ENCODE results near the gene VSIG1. TPM values are rescaled to one million over a fixed set of nuclear protein-coding genes. Genes with fewer than 3 reads are reported as not detected.

Gene VSIG1
- total RNA-seq, 1 experiment from 2014 or later, result 0.07 TPM

DNA sequence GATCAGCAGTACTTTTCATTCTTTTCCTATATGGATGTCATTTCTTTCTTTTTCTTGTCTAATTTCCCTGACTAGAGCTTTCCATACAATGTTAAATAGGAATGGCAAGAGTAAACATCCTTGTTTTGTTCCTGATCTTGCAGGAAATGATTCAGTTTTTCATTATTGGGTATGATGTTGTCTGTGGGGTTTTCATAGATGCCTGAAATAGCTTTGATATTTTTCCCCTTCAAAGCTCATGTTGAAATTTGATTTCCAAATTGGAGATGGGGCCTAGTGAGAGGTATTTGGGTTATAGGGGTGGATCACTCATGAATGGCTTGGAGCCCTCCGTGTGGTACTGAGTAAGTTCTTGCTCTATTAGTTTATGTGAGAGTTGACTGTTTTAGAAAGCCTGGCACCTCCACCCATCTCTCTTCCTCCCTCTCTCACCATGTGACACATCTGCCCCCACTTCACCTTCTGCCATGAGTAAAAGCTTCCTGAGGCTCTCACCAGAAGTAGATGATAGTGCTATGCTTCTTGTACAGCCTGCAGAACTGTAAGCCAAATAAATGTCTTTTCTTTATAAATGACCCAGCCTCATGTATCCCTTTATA lies 22.3 kb upstream of the VSIG1 start (continued):
- TF ChIP-seq, protein P1, sequence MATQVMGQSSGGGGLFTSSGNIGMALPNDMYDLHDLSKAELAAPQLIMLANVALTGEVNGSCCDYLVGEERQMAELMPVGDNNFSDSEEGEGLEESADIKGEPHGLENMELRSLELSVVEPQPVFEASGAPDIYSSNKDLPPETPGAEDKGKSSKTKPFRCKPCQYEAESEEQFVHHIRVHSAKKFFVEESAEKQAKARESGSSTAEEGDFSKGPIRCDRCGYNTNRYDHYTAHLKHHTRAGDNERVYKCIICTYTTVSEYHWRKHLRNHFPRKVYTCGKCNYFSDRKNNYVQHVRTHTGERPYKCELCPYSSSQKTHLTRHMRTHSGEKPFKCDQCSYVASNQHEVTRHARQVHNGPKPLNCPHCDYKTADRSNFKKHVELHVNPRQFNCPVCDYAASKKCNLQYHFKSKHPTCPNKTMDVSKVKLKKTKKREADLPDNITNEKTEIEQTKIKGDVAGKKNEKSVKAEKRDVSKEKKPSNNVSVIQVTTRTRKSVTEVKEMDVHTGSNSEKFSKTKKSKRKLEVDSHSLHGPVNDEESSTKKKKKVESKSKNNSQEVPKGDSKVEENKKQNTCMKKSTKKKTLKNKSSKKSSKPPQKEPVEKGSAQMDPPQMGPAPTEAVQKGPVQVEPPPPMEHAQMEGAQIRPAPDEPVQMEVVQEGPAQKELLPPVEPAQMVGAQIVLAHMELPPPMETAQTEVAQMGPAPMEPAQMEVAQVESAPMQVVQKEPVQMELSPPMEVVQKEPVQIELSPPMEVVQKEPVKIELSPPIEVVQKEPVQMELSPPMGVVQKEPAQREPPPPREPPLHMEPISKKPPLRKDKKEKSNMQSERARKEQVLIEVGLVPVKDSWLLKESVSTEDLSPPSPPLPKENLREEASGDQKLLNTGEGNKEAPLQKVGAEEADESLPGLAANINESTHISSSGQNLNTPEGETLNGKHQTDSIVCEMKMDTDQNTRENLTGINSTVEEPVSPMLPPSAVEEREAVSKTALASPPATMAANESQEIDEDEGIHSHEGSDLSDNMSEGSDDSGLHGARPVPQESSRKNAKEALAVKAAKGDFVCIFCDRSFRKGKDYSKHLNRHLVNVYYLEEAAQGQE (IDR thresholded peaks at IDR 0.05; ENCODE audit: low read depth), result no peak
- TF ChIP-seq, protein P2, sequence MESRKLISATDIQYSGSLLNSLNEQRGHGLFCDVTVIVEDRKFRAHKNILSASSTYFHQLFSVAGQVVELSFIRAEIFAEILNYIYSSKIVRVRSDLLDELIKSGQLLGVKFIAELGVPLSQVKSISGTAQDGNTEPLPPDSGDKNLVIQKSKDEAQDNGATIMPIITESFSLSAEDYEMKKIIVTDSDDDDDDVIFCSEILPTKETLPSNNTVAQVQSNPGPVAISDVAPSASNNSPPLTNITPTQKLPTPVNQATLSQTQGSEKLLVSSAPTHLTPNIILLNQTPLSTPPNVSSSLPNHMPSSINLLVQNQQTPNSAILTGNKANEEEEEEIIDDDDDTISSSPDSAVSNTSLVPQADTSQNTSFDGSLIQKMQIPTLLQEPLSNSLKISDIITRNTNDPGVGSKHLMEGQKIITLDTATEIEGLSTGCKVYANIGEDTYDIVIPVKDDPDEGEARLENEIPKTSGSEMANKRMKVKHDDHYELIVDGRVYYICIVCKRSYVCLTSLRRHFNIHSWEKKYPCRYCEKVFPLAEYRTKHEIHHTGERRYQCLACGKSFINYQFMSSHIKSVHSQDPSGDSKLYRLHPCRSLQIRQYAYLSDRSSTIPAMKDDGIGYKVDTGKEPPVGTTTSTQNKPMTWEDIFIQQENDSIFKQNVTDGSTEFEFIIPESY (IDR thresholded peaks at IDR 0.05; ENCODE audit: extremely low read depth, insufficient replicate concordance, low read length), result no peak
- TF ChIP-seq CEBPB (IDR thresholded peaks at IDR 0.05; ENCODE audit: low read depth) (no peak), JUND (IDR thresholded peaks at IDR 0.05) (no peak), EZH2phosphoT487 (IDR thresholded peaks at IDR 0.05; ENCODE audit: borderline replicate concordance) (no peak)
- TF ChIP-seq, protein P3, sequence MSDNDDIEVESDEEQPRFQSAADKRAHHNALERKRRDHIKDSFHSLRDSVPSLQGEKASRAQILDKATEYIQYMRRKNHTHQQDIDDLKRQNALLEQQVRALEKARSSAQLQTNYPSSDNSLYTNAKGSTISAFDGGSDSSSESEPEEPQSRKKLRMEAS (IDR thresholded peaks at IDR 0.05), result no peak

DNA sequence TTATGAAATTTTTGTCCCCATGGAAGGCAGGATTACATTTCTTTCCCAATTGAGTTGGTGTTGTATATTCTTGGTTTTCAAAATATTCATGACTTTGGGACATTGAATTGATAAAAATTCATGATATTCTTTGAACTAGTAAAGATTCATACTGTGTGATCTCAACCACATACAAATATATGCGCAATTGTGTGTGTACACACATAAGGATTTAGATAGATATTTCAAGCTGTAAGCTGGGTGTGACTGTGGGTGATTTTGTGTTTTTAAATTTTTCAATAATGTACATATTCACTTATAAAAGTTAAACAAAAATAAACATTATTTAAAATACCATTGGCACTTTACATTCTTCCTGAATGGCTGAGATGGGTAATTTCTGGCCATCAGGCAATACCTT lies 19.5 kb upstream of the VSIG1 start:
- intact Hi-C loops (cut with micrococcal nuclease), result no loop called here
- BruUV-seq (replicated peaks), result no TSS peak
- no peaks in the 10 kb centered on the region for H4K20me1 ChIP-seq (ENCODE audit: insufficient read depth)
- H3K4me2 ChIP-seq (ENCODE audit: low read length), result no peak overlapping the region
- no peaks in the 10 kb centered on the region for H3K9me2 ChIP-seq (ENCODE audit: insufficient read depth)
- ATAC-seq, result no peak
- H3K4me3 ChIP-seq (replicated peaks in 1 of 2; ENCODE audit: low read depth in 1 of 2, low read length in 2 of 2), result no peak overlapping the region
- CTCF ChIA-PET, result no interaction called here
- no peak overlapping the region for H2AFZ ChIP-seq (ENCODE audit: low read depth, low read length, poor library complexity, severe bottlenecking)
- no peaks in the 10 kb centered on the region for H3K79me2 ChIP-seq (ENCODE audit: insufficient read depth, low read length)
- no peak for DNase-seq (ENCODE audit: low read depth, low spot score)
- H3K9ac ChIP-seq (ENCODE audit: low read length), result no peak overlapping the region
- no peaks in the 10 kb centered on the region for H3K27me3 ChIP-seq (ENCODE audit: insufficient read depth, low read length)
- POLR2A ChIA-PET, result no interaction called here
- H3K4me1 ChIP-seq (ENCODE audit: control insufficient read depth in 1 of 2, insufficient read depth in 2 of 2, low read length in 2 of 2), result no peaks in the 10 kb centered on the region
- H3K27ac ChIP-seq (ENCODE audit: low read depth, low read length), result no peak overlapping the region
- H3K9me3 ChIP-seq (ENCODE audit: control insufficient read depth in 1 of 2, insufficient read depth in 1 of 2, low read depth in 1 of 2, low read length in 2 of 2), result no peaks in the 10 kb centered on the region
- RAD21 ChIA-PET (ENCODE audit: low non-redundant PET in 1 of 2, low total read pairs in 2 of 2, uncharacterized antibody in 2 of 2, unreplicated experiment in 2 of 2), result no interaction called here
- no peaks in the 10 kb centered on the region for H3K36me3 ChIP-seq (ENCODE audit: control insufficient read depth in 1 of 2, insufficient read depth in 2 of 2, low read length in 2 of 2)
- TF ChIP-seq, protein P4, sequence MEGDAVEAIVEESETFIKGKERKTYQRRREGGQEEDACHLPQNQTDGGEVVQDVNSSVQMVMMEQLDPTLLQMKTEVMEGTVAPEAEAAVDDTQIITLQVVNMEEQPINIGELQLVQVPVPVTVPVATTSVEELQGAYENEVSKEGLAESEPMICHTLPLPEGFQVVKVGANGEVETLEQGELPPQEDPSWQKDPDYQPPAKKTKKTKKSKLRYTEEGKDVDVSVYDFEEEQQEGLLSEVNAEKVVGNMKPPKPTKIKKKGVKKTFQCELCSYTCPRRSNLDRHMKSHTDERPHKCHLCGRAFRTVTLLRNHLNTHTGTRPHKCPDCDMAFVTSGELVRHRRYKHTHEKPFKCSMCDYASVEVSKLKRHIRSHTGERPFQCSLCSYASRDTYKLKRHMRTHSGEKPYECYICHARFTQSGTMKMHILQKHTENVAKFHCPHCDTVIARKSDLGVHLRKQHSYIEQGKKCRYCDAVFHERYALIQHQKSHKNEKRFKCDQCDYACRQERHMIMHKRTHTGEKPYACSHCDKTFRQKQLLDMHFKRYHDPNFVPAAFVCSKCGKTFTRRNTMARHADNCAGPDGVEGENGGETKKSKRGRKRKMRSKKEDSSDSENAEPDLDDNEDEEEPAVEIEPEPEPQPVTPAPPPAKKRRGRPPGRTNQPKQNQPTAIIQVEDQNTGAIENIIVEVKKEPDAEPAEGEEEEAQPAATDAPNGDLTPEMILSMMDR (IDR thresholded peaks at IDR 0.05 in 2 of 3, conservative IDR thresholded peaks at IDR 0.05 in 1 of 3; ENCODE audit: borderline replicate concordance in 1 of 3, insufficient read depth in 1 of 3, low read depth in 2 of 3, low read length in 2 of 3), result no peak
- no peak for TF ChIP-seq TCF7L2 (IDR thresholded peaks at IDR 0.05; ENCODE audit: borderline replicate concordance, extremely low read depth, insufficient read depth, insufficient read length)
- TF ChIP-seq ZNF274 (IDR thresholded peaks at IDR 0.05; ENCODE audit: low read depth, low read length), result no peak
- TF ChIP-seq, protein P3 (IDR thresholded peaks at IDR 0.05), result no peak
- TF ChIP-seq, protein P2 (IDR thresholded peaks at IDR 0.05; ENCODE audit: extremely low read depth, insufficient replicate concordance, low read length), result no peak
- no peak for TF ChIP-seq JUND (IDR thresholded peaks at IDR 0.05)
- no peak for TF ChIP-seq EZH2 (IDR thresholded peaks at IDR 0.05)
- TF ChIP-seq, protein P5, sequence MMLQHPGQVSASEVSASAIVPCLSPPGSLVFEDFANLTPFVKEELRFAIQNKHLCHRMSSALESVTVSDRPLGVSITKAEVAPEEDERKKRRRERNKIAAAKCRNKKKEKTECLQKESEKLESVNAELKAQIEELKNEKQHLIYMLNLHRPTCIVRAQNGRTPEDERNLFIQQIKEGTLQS (IDR thresholded peaks at IDR 0.05), result no peak
- TF ChIP-seq EZH2phosphoT487 (IDR thresholded peaks at IDR 0.05; ENCODE audit: borderline replicate concordance), result no peak

All from HCT116 (cell line).